Common myeloid progenitor, CD34-positive (primary cell): ENCODE measurements around the gene OGT.
A peak's percentile ranks its signal among the peaks of the same experiment; 100 is the strongest.
"Not testable (repeated sequence)": the region's sequence is repeated elsewhere in the genome, so short reads cannot be mapped to it uniquely, and the experiment has no call there.

Experiments
- CTCF ChIA-PET: fragments of 350-600 bp; sonication (Branson Sonifier 250); formaldehyde crosslinking; loops from one replicate; lab custom pipeline; 2021; ENCODE audit warnings: antibody characterized with exemption; lab: Charles Lee
- POLR2A ChIA-PET: fragments of 350-600 bp; sonication (Branson Sonifier 250); formaldehyde crosslinking; loops from one replicate; lab custom pipeline; 2021; ENCODE audit warnings: antibody characterized with exemption; lab: Charles Lee
- DNase-seq, 3 donors: peaks; one replicate each; pipeline versions ENCODE4 v3.0.0 to v3.0.0-alpha.2; 2013
- H3K27ac ChIP-seq, 2 experiments: 1 replicate in 1 of 2; 2 replicates in 1 of 2; pipeline ENCODE4 v1.7.0; 2013; ENCODE audit warnings: inconsistent platforms in 2 of 2, low read length in 2 of 2, mild to moderate bottlenecking in 2 of 2, low read depth in 1 of 2, moderate library complexity in 1 of 2; ENCODE audit not compliant: severe bottlenecking in 2 of 2, insufficient read depth in 1 of 2, poor library complexity in 1 of 2
- H3K27me3 ChIP-seq, 5 experiments: replicated peaks in 2 of 5; 1 replicate in 3 of 5; 2 replicates in 2 of 5; pipeline versions ENCODE4 v1.6.1 to v1.7.0; 2013; ENCODE audit warnings: low read length in 4 of 5, mild to moderate bottlenecking in 2 of 5, moderate library complexity in 2 of 5, inconsistent platforms in 1 of 5; ENCODE audit not compliant: insufficient read depth in 5 of 5, control insufficient read depth in 4 of 5
- H3K36me3 ChIP-seq, 4 experiments: 1 replicate in 2 of 4; 2 replicates in 2 of 4; pipeline versions ENCODE4 v1.6.1 to v1.7.0; 2013; ENCODE audit warnings: low read length in 3 of 4, control low read depth in 1 of 4, mild to moderate bottlenecking in 1 of 4; ENCODE audit not compliant: control insufficient read depth in 4 of 4, insufficient read depth in 4 of 4
- H3K4me1 ChIP-seq, 4 experiments: 1 replicate in 3 of 4; 2 replicates in 1 of 4; pipeline versions ENCODE4 v1.6.1 to v1.7.1; 2013; ENCODE audit warnings: low read length in 3 of 4, mild to moderate bottlenecking in 3 of 4, control low read depth in 1 of 4, inconsistent platforms in 1 of 4, moderate library complexity in 1 of 4; ENCODE audit not compliant: control insufficient read depth in 4 of 4, insufficient read depth in 4 of 4; ENCODE audit errors: control extremely low read depth in 1 of 4
- H3K4me3 ChIP-seq, 7 experiments: 1 replicate in 4 of 7; 2 replicates in 3 of 7; pipeline versions ENCODE4 v1.5.1 to v1.7.0; 2013; ENCODE audit warnings: mild to moderate bottlenecking in 7 of 7, low read length in 6 of 7, moderate library complexity in 6 of 7, inconsistent platforms in 2 of 7, low read depth in 2 of 7, control low read depth in 1 of 7; ENCODE audit not compliant: insufficient read depth in 4 of 7, control insufficient read depth in 1 of 7; ENCODE audit errors: extremely low read depth in 1 of 7
- H3K9me3 ChIP-seq, 5 experiments: 1 replicate in 4 of 5; 2 replicates in 1 of 5; pipeline versions ENCODE4 v1.6.1 to v1.7.1; 2013; ENCODE audit warnings: low read length in 4 of 5, mild to moderate bottlenecking in 2 of 5, inconsistent platforms in 1 of 5, low read depth in 1 of 5, moderate library complexity in 1 of 5; ENCODE audit not compliant: control insufficient read depth in 4 of 5, insufficient read depth in 2 of 5; ENCODE audit errors: control extremely low read depth in 1 of 5
- WGBS: methylation state at CpG from one replicate; pipeline ENCODE4 v1.1.5; 2013; ENCODE audit not compliant: insufficient coverage; 5-methylcytosine and 5-hydroxymethylcytosine counted together

The OGT gene

GRCh38 chrX:71558920-71559319 is 26.0 kb downstream of the OGT start:
- H3K27ac ChIP-seq = no peak overlapping the region
- H3K27me3 ChIP-seq = no peaks in the 10 kb centered on the region
- ChIA-PET POLR2A (no interaction called here), CTCF (no interaction called here)
- H3K9me3 ChIP-seq = no peaks in the 10 kb centered on the region
- no peak for DNase-seq
- no peaks in the 10 kb centered on the region for H3K4me1 ChIP-seq
- peaks cover 11 to 87% (median 35%) of the 10 kb centered on the region in 4 experiments for H3K36me3 ChIP-seq
- H3K4me3 ChIP-seq = no peak overlapping the region
- 96% methylated on average over 3 of the region's 5 CpGs for WGBS

GRCh38 chrX:71559773-71560172 is 26.9 kb downstream of the OGT start:
- DNase-seq, H3K27ac ChIP-seq, H3K4me1 ChIP-seq, CTCF ChIA-PET, H3K27me3 ChIP-seq, H3K4me3 ChIP-seq, POLR2A ChIA-PET, H3K9me3 ChIP-seq: not testable (repeated sequence)
- WGBS = no CpG with 5 or more reads among the region's 6 CpGs
- peaks cover 11 to 88% (median 40%) of the 10 kb centered on the region in 4 experiments for H3K36me3 ChIP-seq

GRCh38 chrX:71563921-71564320 is 31.0 kb downstream of the OGT start:
- no peaks in the 10 kb centered on the region for H3K9me3 ChIP-seq
- no peak overlapping the region for H3K27ac ChIP-seq
- no peak overlapping the region for H3K4me3 ChIP-seq
- ChIA-PET POLR2A (no interaction called here), CTCF (no interaction called here)
- no peaks in the 10 kb centered on the region for H3K4me1 ChIP-seq
- no peaks in the 10 kb centered on the region for H3K27me3 ChIP-seq
- WGBS = 57% methylated on average over 1 of the region's 1 CpG
- no peak for DNase-seq
- peaks cover 14 to 88% (median 40%) of the 10 kb centered on the region in 4 experiments for H3K36me3 ChIP-seq

- Histone ChIP-seq H3K27me3 (no peaks in the 10 kb centered on the region), H3K9me3 (no peaks in the 10 kb centered on the region), H3K4me1 (no peaks in the 10 kb centered on the region), H3K36me3 (peaks cover 11 to 80% (median 35%) of the 10 kb centered on the region in 4 experiments), H3K4me3 (no peak overlapping the region), H3K27ac (no peak overlapping the region)
- 97% methylated on average over 4 of the region's 9 CpGs for WGBS
- POLR2A ChIA-PET = no interaction called here
- peak in 1 of 3 donors; percentile 19 for DNase-seq
- CTCF ChIA-PET = no interaction called here
Observed at GRCh38 chrX:71565474-71566041, 32.7 kb downstream of the OGT start.

GRCh38 chrX:71571390-71571789 is 38.5 kb downstream of the OGT start:
- WGBS = 93% methylated on average over 3 of the region's 8 CpGs
- POLR2A ChIA-PET, H3K4me3 ChIP-seq, H3K9me3 ChIP-seq, CTCF ChIA-PET, H3K27ac ChIP-seq, H3K4me1 ChIP-seq, H3K27me3 ChIP-seq, DNase-seq: not testable (repeated sequence)
- H3K36me3 ChIP-seq = peaks cover 9 to 63% (median 28%) of the 10 kb centered on the region in 4 experiments

GRCh38 chrX:71573590-71573989 is 40.7 kb downstream of the OGT start:
- no peaks in the 10 kb centered on the region for H3K9me3 ChIP-seq
- peaks cover 4 to 47% (median 18%) of the 10 kb centered on the region in 4 experiments for H3K36me3 ChIP-seq
- DNase-seq = no peak
- WGBS = 57% methylated on average over 2 of the region's 2 CpGs
- H3K4me3 ChIP-seq = no peak overlapping the region
- peaks cover 0 to 2% (median 0%) of the 10 kb centered on the region in 5 experiments for H3K27me3 ChIP-seq
- H3K4me1 ChIP-seq = no peaks in the 10 kb centered on the region
- no peak overlapping the region for H3K27ac ChIP-seq
- ChIA-PET CTCF (interaction anchor here (1.1 kb wide), 1 partner anchor 21 kb away, joined by 3 read pairs; no protein-coding TSS in a partner anchor), POLR2A (no interaction called here)

GRCh38 chrX:71577682-71578081 is 44.8 kb downstream of the OGT start:
- Histone ChIP-seq H3K36me3 (peaks cover 0 to 32% (median 12%) of the 10 kb centered on the region in 4 experiments), H3K27ac (no peak overlapping the region), H3K9me3 (no peaks in the 10 kb centered on the region), H3K4me1 (no peaks in the 10 kb centered on the region), H3K27me3 (peaks cover 0 to 2% (median 0%) of the 10 kb centered on the region in 5 experiments), H3K4me3 (no peak overlapping the region)
- no peak for DNase-seq
- POLR2A ChIA-PET = no interaction called here
- CTCF ChIA-PET = no interaction called here
- 86% methylated on average over 15 of the region's 24 CpGs for WGBS
